Fibroblast of skin of right biceps (primary cell): ENCODE results near the gene CNTN4.
"Not testable (repeated sequence)": the region's sequence is repeated elsewhere in the genome, so short reads cannot be mapped to it uniquely, and the experiment has no call there.

Experiments used
- DNase-seq: peaks from one replicate; pipeline ENCODE4 v3.0.0-alpha.2; 2013

The CNTN4 gene

GRCh38 chr3:2931265-2931664 is 832.6 kb downstream of the CNTN4 start:
- DNase-seq: no peak

DNA sequence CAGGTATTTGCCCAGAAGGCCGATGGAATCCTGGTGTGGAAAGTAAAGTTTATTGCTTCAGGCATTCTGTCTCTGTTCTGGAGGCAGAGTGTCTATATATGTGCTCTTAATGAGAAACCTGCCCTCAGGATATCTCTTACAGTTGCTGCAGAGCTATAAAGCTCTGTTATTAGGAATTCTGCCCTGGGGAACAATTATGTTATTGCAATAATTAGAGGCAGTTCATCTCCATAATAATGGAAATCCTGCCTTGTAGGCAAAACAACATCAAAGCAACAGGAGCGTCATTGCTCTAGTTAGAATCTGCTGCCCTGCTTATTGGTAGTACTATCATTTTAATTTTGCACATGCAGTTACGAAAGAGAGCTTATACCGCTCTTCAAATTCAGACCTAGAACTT is 835.9 kb downstream of the CNTN4 start:
- no peak for DNase-seq

DNA sequence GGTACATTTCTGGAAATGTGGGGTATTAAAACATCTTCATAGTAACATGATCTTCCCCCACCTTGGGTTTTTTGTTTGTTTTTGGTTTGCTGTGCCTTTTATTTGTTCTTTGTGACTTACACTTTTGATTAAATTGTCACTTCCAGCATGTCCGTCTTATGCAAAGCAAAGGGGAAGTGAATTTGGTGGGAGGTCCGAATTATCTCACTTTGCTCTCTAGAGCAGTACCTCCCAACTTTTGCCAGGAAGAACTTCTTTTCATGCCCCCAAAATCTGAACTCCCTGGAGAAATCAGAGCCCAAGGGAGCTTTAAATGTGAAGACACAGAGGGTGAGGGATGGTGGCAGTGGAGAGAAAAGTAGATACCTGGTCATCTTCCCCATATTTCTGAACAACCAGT is 838.4 kb downstream of the CNTN4 start:
- no peak for DNase-seq

DNA sequence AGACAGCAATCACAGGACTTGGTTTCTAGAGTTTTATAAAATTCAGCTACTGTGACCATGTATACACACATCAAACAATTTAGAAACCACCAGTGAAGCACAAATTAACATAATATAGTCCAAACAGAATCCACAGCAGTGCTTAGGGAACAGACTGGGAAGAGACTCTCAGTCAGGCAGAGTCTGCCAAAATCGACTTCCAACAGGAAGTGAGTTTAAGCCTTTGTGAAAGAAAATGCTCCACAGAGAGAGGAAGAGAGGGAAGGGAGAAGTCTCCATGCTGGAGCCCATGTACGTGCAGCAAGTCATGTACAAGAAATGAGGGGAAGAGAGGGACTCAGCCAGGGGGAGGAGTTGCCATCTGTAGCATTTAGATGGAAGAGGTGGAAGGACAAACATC is 838.9 kb downstream of the CNTN4 start:
- peak; percentile 3 for DNase-seq

DNA sequence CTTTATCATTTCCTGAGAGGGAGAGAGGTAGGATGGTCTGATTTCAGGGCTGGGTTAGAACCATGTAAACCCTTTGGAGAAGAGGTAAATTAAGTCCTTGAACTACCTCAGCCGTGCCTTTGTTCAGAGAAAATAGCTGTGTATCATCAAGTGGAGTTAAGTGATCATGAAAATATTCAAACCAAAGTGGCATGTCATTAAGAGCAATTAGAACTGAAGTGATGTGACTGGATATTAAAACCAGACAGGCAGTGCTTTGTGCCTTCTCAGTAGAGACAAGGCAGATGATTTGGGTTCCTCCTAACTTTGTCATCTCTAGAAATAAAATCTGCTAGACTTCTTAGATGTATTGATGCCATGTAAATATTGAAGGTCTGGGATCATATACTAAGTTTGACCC is 840.0 kb downstream of the CNTN4 start:
- DNase-seq: no peak

DNA sequence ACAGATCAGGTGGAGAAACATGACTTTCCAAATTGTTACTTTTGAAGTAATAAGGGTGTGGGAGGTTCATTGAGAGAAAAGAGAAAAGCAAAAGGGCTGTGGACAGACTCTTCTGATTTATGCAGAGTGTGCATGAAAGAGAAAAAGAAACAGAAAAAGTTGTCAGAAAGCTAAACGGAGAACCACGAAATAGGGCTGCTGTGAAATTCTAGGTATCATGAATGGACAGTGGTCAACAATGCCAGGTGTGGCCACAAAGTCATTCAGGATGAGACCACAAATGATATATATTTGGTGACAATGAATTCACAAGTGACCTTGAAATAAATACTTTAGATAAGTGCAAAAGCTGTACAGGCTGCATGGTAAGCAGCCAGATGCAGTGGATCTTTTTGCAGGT is 841.4 kb downstream of the CNTN4 start:
- DNase-seq: no peak

GRCh38 chr3:2944628-2945027 is 846.0 kb downstream of the CNTN4 start:
- no peak for DNase-seq

DNA sequence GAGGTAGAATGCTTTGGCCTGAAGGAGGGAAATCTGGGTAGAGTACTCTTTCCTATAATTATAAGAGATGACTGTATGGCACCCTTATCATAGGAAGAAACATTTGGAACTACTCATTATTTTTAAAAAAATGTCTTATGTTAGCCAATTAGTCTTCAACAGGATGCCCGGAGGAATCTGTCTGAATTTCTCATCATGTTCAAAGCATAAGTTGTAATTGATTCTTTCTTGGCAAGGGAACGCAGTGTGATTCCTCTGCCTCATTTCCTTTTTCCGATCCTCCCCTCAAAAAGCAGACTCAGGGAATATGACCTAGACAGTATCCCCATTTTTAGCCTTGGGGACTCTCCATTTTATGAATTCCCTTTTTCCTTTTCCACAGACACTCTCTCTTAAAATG is 846.5 kb downstream of the CNTN4 start:
- no peak for DNase-seq

GRCh38 chr3:2947536-2947935 is 848.9 kb downstream of the CNTN4 start:
- no peak for DNase-seq

DNA sequence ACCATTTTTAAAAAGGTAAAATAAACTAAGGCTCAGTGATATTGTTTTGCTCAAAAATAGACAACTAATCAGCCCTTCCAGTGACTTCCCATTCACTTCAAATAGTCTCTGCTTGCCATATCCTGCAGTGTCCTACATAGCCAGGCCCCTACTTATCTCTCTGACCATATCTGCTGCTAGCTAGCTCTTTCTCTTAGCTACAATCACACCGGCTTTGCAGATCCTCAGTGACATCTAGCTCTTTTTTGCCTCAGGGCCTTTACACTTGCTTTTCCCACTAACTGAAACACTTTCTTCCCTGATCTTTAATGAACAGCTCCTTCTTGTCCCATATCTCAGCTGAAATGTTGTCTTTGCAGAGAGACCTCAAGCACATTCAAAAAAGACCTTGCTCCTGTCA is 850.2 kb downstream of the CNTN4 start:
- DNase-seq: no peak

DNA sequence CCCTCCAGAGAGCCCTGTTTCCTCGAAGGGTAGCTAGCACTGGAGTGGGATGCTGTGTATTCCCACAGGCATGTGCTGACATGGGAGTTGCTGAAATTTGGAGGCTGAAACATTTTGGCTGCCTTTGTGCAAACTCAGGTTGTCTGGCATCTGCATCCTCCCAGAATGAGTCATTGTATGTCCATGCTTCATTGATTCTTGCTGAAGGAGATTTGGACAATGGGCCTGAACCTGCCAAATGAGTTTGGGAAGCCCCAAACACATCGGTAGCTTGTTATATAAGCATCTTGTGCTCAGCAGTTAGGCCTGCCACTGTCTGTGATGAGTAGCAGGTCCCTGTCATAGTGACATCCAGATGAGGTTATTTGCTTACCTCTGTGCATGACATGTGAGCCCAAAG is 851.5 kb downstream of the CNTN4 start:
- DNase-seq: no peak

DNA sequence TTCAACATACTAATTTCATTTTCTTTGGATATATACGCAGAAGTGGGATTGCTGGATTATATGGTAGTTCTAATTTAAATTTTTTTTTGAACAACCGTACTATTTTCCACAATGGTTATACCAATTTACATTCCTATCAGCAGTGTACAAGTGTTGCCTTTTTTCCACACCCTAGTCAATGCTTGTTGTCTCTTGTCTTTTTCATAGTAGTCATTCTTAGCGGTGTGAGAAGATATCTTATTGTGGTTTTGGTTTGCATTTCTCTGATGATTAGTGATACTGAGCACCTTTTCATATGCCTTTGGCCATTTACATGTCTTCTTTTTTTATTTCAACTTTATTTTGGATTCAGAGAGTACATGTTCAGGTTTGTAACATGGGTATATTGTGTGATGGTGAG is 858.4 kb downstream of the CNTN4 start:
- DNase-seq: no peak

DNA sequence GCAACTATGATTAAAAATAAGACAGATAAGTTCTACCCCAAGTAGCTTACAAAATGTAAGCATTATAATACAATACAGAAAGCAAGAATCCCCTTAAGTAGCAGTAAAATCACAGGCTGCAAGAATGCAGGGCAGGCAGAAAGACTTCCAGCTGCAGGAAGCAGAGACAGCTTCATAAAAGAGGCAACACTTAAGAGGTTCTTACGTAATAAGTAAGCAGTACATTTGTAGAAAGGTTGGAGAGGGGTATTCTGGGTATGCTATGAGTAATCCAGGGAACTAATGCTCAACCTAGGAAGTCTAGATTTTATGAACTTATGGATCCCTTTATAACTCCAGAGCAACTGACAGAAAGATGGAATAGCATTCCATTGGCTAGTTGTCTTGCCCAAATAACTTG is 859.9 kb downstream of the CNTN4 start:
- DNase-seq: no peak

DNA sequence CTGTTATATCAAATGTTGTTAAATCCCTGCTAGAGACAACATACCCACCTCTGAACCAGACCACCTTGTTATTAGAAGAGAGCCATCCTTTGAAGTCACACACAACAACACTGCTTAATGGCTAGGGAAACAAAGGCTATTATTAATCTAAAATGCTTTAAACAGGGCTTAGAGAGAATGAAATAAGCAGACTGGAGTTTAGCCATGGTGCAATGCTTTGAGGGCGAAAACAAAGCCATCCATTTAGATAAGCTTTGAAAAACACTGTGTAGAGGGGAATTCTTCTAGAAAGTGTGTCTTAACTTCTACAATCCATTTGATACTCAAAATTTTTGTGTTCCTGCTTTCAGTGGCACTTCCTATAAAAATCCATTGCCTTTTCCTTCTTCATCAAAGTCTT is 862.9 kb downstream of the CNTN4 start:
- no peak for DNase-seq

DNA sequence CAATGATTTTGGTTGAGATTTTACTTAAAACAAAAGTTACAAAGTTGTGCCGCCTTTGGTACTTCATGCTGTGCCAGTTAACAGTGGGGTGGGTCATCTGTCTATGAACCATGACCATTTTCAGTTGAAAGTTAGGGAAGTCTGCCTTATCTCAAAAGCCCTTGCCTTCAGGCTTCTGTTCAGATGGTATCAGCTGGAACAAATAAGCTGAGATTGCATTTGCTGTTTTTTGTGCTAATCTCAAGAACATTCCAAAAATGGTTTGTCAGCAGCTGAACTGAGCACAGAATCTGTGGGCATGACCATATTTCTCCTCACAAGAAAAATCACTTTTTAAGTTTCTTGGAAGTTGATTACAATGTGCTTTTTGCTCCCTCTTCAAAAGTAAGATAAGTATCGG is 869.2 kb downstream of the CNTN4 start:
- DNase-seq: no peak

- DNase-seq: no peak
These were observed 869.8 kb downstream of the CNTN4 start for GRCh38 chr3:2968475-2968874.

GRCh38 chr3:2976212-2976611 is 877.5 kb downstream of the CNTN4 start:
- no peak for DNase-seq

DNA sequence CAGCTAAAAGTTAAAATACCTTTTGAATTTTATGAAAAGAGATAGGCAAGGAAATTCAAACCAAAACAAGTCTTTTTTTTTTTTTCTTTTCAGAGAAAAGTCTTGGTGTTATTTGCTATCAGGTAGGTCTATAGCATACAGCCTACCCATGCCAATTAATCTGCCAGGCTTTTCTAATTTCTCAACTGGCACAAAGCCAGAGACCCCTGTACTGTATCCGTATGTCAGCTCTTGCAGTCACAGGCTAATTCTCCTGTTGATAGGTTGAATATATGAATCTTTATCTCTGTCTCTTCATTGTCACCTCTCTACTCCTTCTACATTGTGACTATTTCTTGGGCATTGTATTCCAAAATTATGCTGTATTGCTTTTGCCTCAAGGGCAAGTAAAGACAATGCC is 878.1 kb downstream of the CNTN4 start:
- no peak for DNase-seq

DNA sequence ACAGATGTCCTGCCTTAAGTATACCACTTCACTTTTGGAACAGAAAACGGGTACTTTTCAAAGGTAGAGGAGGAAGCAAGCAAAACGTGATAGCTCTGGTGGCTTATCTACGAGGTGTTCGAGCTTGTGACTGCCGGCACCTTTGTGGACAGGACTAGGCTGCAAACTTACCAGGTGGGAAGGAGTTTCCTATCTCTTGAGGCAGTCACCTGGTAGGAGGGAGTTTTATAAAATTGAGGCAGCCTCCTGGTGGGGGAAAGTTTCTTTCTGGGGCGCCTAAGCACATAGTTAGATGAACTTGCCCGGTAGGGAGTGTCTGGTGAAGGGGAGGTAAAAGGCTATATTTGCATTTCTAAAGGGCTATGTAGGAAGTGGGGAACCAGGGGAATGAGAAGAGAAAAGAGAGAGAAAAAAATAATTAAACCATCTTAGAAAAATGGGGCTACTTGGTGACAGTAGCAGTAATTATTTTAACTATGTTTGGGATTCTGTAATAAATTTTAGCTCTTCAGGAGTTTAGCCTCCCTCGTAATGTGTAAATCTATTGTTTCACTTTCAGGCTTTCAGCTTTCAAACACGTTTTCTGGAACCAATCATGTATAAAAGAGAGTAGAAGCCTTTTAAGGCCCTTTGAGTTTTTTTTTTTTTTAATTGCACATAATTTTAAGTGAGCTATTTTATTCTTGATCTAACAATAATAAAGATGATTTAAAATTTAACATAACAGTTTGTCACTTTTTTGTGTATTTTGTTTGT is 880.5 kb downstream of the CNTN4 start:
- no peak for DNase-seq

DNA sequence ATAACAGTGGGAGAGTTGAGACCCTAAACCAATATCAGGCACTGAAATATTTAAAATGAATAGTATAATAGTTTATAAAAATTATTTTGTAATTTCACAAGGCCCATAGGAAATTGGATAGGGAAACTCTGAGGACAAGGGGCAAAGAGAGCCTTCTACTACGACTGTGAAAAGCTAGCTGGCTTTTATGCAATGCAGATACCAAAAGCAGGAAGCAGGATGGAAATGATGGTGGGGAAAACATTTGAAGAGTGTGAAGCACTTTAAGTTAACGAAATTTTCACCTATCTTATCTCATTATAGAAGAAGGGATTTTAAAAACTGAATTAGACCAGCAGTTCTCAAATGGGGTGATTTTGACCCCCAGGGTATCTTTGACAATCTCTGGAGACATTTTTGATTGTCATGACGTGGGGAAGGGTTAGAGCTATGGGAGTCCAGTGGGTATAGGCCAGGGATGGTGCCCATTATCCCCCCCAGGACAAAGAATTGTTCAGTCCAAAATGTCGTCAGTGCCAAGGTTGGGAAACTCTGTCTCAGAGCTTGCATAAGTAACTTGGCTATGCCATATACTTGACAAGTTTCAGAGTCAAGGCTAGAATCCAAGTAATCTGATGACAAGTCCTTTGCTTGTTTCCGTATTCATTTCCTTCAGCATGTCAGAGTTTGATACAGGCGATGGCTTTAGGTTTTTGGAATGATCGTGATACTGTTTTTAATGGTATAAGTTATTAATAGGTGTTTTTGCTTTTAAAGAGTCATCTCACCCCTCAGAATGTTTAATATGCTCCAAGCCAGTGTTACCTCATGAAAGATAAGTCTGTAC is 885.6 kb downstream of the CNTN4 start:
- DNase-seq: no peak

DNA sequence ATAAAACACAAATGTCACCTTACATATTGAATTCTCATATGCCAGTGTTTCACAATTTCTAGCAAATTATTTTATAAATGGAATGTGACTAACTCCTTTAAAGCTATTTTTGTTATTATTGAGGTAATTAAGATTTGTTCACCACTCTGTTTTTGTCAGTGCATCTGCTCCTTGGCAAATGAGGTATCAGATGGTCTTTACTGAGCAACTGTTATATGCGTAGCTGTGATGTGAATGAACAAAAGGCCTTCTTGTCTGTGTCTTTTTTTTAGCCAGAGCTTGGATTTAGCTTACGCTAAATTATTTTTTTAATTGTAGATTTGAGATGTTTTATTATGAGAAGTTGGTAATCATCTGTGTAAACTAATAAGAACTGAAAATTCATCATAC is 886.2 kb downstream of the CNTN4 start:
- DNase-seq: no peak

DNA sequence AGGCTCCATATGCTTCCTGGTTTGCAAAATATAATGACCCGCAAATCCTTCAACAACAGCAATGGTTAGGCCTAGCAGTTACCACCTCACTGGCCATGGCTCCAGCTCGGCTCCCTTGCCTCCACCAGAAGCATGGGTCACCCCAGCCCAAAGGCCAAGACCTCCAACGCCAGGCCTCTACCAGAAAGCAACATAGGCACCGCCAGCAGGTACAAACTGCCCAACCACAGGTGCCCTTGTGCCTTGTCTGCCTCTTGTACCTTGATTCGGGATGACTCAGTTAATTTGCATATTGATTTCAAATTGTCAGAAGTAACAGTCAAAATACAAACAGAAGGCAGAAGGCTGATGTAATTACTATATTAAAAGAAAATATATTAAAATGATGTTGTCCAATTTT is 886.8 kb downstream of the CNTN4 start:
- DNase-seq: no peak

GRCh38 chr3:2992534-2992933 is 893.9 kb downstream of the CNTN4 start:
- DNase-seq: no peak

- not testable (repeated sequence) for DNase-seq
These were observed 894.5 kb downstream of the CNTN4 start for GRCh38 chr3:2993130-2993529.

- DNase-seq: no peak
These were observed 895.1 kb downstream of the CNTN4 start for GRCh38 chr3:2993736-2994135.
